ENCODE data around the gene MTOR.
"Not testable (repeated sequence)": the region's sequence is repeated elsewhere in the genome, so short reads cannot be mapped to it uniquely, and the experiment has no call there.

Gene MTOR

GRCh38 chr1:11299225-11299574 is 36.8 kb upstream of the MTOR start:
- no peak for TF ChIP-seq EZH2phosphoT487 (IDR thresholded peaks at IDR 0.05; ENCODE audit: borderline replicate concordance)
- no peak for TF ChIP-seq CTCF (conservative IDR thresholded peaks at IDR 0.05; ENCODE audit: low read length)
- Histone ChIP-seq H4K20me1 (ENCODE audit: insufficient read depth, low read length, poor library complexity, severe bottlenecking) (no peaks in the 10 kb centered on the region), H3K79me2 (ENCODE audit: insufficient read depth, low read length) (no peaks in the 10 kb centered on the region), H3K9me2 (replicated peaks; ENCODE audit: low read depth, low read length) (no peaks in the 10 kb centered on the region), H2AFZ (ENCODE audit: low read length) (no peak overlapping the region), H3K4me2 (ENCODE audit: low read depth, low read length, poor library complexity, severe bottlenecking) (no peak overlapping the region), H3K9me3 (ENCODE audit: insufficient read depth, low read depth, low read length) (no peaks in the 10 kb centered on the region), H3K4me1 (ENCODE audit: insufficient read depth, low read length, poor library complexity, severe bottlenecking) (no peaks in the 10 kb centered on the region), H3K9ac (ENCODE audit: low read depth, low read length, poor library complexity, severe bottlenecking) (no peak overlapping the region), H3K4me3 (ENCODE audit: low read length, poor library complexity, severe bottlenecking) (no peak overlapping the region), H3K36me3 (ENCODE audit: insufficient read depth, low read length) (peaks cover 17% of the 10 kb centered on the region; the same call in 1 of the 2 replicates), H3F3A (ENCODE audit: low read depth) (no peaks in the 10 kb centered on the region), H3K27me3 (ENCODE audit: insufficient read depth, low read length, poor library complexity, severe bottlenecking) (no peaks in the 10 kb centered on the region)

- H3K9ac ChIP-seq (ENCODE audit: low read depth, low read length, poor library complexity, severe bottlenecking), result no peak overlapping the region
- no peaks in the 10 kb centered on the region for H3K4me1 ChIP-seq (ENCODE audit: insufficient read depth, low read length, poor library complexity, severe bottlenecking)
- H3K79me2 ChIP-seq (ENCODE audit: insufficient read depth, low read length), result no peaks in the 10 kb centered on the region
- peaks cover 17% of the 10 kb centered on the region; the same call in 1 of the 2 replicates for H3K36me3 ChIP-seq (ENCODE audit: insufficient read depth, low read length)
- no peaks in the 10 kb centered on the region for H3F3A ChIP-seq (ENCODE audit: low read depth)
- no peak overlapping the region for H2AFZ ChIP-seq (ENCODE audit: low read length)
- H3K9me3 ChIP-seq (ENCODE audit: insufficient read depth, low read depth, low read length), result no peaks in the 10 kb centered on the region
- TF ChIP-seq CTCF (conservative IDR thresholded peaks at IDR 0.05; ENCODE audit: low read length), result no peak
- no peak for TF ChIP-seq EZH2phosphoT487 (IDR thresholded peaks at IDR 0.05; ENCODE audit: borderline replicate concordance)
- H3K4me3 ChIP-seq (ENCODE audit: low read length, poor library complexity, severe bottlenecking), result no peak overlapping the region
- H4K20me1 ChIP-seq (ENCODE audit: insufficient read depth, low read length, poor library complexity, severe bottlenecking), result no peaks in the 10 kb centered on the region
- H3K4me2 ChIP-seq (ENCODE audit: low read depth, low read length, poor library complexity, severe bottlenecking), result no peak overlapping the region
- no peaks in the 10 kb centered on the region for H3K27me3 ChIP-seq (ENCODE audit: insufficient read depth, low read length, poor library complexity, severe bottlenecking)
- H3K9me2 ChIP-seq (replicated peaks; ENCODE audit: low read depth, low read length), result no peaks in the 10 kb centered on the region
Observed at GRCh38 chr1:11298390-11299224, 36.3 kb upstream of the MTOR start.

- H3K36me3 ChIP-seq (ENCODE audit: insufficient read depth, low read length), result peaks cover 18% of the 10 kb centered on the region; the same call in 1 of the 2 replicates
- H3F3A ChIP-seq (ENCODE audit: low read depth); H3K4me2 ChIP-seq (ENCODE audit: low read depth, low read length, poor library complexity, severe bottlenecking); H3K27me3 ChIP-seq (ENCODE audit: insufficient read depth, low read length, poor library complexity, severe bottlenecking); H4K20me1 ChIP-seq (ENCODE audit: insufficient read depth, low read length, poor library complexity, severe bottlenecking); H3K4me1 ChIP-seq (ENCODE audit: insufficient read depth, low read length, poor library complexity, severe bottlenecking); H3K9me3 ChIP-seq (ENCODE audit: insufficient read depth, low read depth, low read length); H3K79me2 ChIP-seq (ENCODE audit: insufficient read depth, low read length); H2AFZ ChIP-seq (ENCODE audit: low read length); H3K9ac ChIP-seq (ENCODE audit: low read depth, low read length, poor library complexity, severe bottlenecking); H3K9me2 ChIP-seq (replicated peaks; ENCODE audit: low read depth, low read length); H3K4me3 ChIP-seq (ENCODE audit: low read length, poor library complexity, severe bottlenecking): not testable (repeated sequence)
Observed at GRCh38 chr1:11297774-11298173, 35.4 kb upstream of the MTOR start.

- Histone ChIP-seq H3K27me3 (ENCODE audit: insufficient read depth, low read length, poor library complexity, severe bottlenecking) (no peaks in the 10 kb centered on the region), H3K4me3 (ENCODE audit: low read length, poor library complexity, severe bottlenecking) (no peak overlapping the region), H3F3A (ENCODE audit: low read depth) (no peaks in the 10 kb centered on the region), H3K9me3 (ENCODE audit: insufficient read depth, low read depth, low read length) (no peaks in the 10 kb centered on the region), H3K4me2 (ENCODE audit: low read depth, low read length, poor library complexity, severe bottlenecking) (no peak overlapping the region), H3K79me2 (ENCODE audit: insufficient read depth, low read length) (no peaks in the 10 kb centered on the region), H4K20me1 (ENCODE audit: insufficient read depth, low read length, poor library complexity, severe bottlenecking) (no peaks in the 10 kb centered on the region), H2AFZ (ENCODE audit: low read length) (no peak overlapping the region), H3K4me1 (ENCODE audit: insufficient read depth, low read length, poor library complexity, severe bottlenecking) (no peaks in the 10 kb centered on the region), H3K9me2 (replicated peaks; ENCODE audit: low read depth, low read length) (no peaks in the 10 kb centered on the region), H3K36me3 (ENCODE audit: insufficient read depth, low read length) (peaks cover 21% of the 10 kb centered on the region; the same call in 1 of the 2 replicates), H3K9ac (ENCODE audit: low read depth, low read length, poor library complexity, severe bottlenecking) (no peak overlapping the region)
- TF ChIP-seq CTCF (conservative IDR thresholded peaks at IDR 0.05; ENCODE audit: low read length) (no peak), EZH2phosphoT487 (IDR thresholded peaks at IDR 0.05; ENCODE audit: borderline replicate concordance) (no peak)
Observed at GRCh38 chr1:11295905-11296304, 33.6 kb upstream of the MTOR start.
